Lung (tissue), 12 donors: ENCODE measurements around the gene SDC1. TPM values are rescaled to one million over a fixed set of nuclear protein-coding genes. Genes with fewer than 3 reads are reported as not detected.
A peak's percentile ranks its signal among the peaks of the same experiment; 100 is the strongest.

Experiments used
- ATAC-seq: fragments of 200-7000 bp; cut with Tn5 transposase; one replicate; pipeline ENCODE4 v1.9.1; 2020; ENCODE audit warnings: moderate number of reproducible peaks; ENCODE audit not compliant: insufficient read depth, low FRiP score
- DNase-seq, 3 donors: peaks; one replicate each; pipeline ENCODE4 v3.0.0-alpha.2; 2013 to 2017
- H3K27ac ChIP-seq, 2 donors: one replicate each; pipeline ENCODE4 v1.5.1; 2013; ENCODE audit warnings: mild to moderate bottlenecking in 2 of 2, moderate library complexity in 2 of 2, control low read depth in 1 of 2, inconsistent platforms in 1 of 2, low read depth in 1 of 2, low read length in 1 of 2
- H3K27me3 ChIP-seq, 3 donors: one replicate each; pipeline ENCODE4 v1.5.1; 2013; ENCODE audit warnings: low read length in 2 of 3; ENCODE audit not compliant: control insufficient read depth in 3 of 3, insufficient read depth in 3 of 3
- H3K36me3 ChIP-seq, 4 donors: one replicate each; pipeline ENCODE4 v1.5.1; 2013; ENCODE audit warnings: low read length in 4 of 4, mild to moderate bottlenecking in 1 of 4, moderate library complexity in 1 of 4; ENCODE audit not compliant: control insufficient read depth in 4 of 4, insufficient read depth in 4 of 4
- H3K4me1 ChIP-seq, 5 donors: one replicate each; pipeline ENCODE4 v1.5.1; 2013; ENCODE audit warnings: low read length in 5 of 5, mild to moderate bottlenecking in 2 of 5, moderate library complexity in 1 of 5; ENCODE audit not compliant: control insufficient read depth in 5 of 5, insufficient read depth in 5 of 5
- H3K4me3 ChIP-seq: one replicate; pipeline ENCODE4 v1.5.1; 2013; ENCODE audit warnings: mild to moderate bottlenecking, control low read depth, moderate library complexity
- H3K9ac ChIP-seq, 2 donors: one replicate each; pipeline ENCODE4 v1.5.1; 2013; ENCODE audit warnings: low read length in 2 of 2, control low read depth in 1 of 2; ENCODE audit not compliant: insufficient read depth in 1 of 2
- H3K9me3 ChIP-seq, 4 donors: one replicate each; pipeline ENCODE4 v1.5.1; 2013; ENCODE audit warnings: low read length in 3 of 4, mild to moderate bottlenecking in 1 of 4, moderate library complexity in 1 of 4; ENCODE audit not compliant: control insufficient read depth in 4 of 4, insufficient read depth in 3 of 4
- WGBS, 2 donors: extraction: QIAGEN DNeasy Blood & Tissue Kit; methylation state at CpG; one replicate each; pipeline ENCODE4 v1.1.7; 2013; 5-methylcytosine and 5-hydroxymethylcytosine counted together
- polyA plus RNA-seq, 2 donors: library from polyadenylated mRNA; stranded (reverse); fragments of 200-250 nt; gene quantifications; one replicate each; pipeline ENCODE4 v1.2.1, GENCODE V29; 2013
- total RNA-seq, 2 donors: library from RNA; depleted of rRNA in 1 of 2; stranded (reverse); fragments of >200 nt in 1 of 2; gene quantifications; one replicate each; pipeline ENCODE4 v1.2.1, GENCODE V29; 2014 to 2021
- TF ChIP-seq, protein P1 (sequence below): IDR thresholded peaks from 2 replicates; pipeline ENCODE4 v1.5.1; 2012; ENCODE audit warnings: mild to moderate bottlenecking; ENCODE audit errors: control extremely low read depth, extremely low read depth
- donor health status: control.
- donor health status: control.
- donor health status: Bipolar disorder and iron deficiency.
- donor health status: healthy.
- donor health status: DM: yes; HTN: yes; CAD: no.

The SDC1 gene
- total and polyA plus RNA-seq, 4 donors = 94.1 to 234 (median 173) TPM

DNA sequence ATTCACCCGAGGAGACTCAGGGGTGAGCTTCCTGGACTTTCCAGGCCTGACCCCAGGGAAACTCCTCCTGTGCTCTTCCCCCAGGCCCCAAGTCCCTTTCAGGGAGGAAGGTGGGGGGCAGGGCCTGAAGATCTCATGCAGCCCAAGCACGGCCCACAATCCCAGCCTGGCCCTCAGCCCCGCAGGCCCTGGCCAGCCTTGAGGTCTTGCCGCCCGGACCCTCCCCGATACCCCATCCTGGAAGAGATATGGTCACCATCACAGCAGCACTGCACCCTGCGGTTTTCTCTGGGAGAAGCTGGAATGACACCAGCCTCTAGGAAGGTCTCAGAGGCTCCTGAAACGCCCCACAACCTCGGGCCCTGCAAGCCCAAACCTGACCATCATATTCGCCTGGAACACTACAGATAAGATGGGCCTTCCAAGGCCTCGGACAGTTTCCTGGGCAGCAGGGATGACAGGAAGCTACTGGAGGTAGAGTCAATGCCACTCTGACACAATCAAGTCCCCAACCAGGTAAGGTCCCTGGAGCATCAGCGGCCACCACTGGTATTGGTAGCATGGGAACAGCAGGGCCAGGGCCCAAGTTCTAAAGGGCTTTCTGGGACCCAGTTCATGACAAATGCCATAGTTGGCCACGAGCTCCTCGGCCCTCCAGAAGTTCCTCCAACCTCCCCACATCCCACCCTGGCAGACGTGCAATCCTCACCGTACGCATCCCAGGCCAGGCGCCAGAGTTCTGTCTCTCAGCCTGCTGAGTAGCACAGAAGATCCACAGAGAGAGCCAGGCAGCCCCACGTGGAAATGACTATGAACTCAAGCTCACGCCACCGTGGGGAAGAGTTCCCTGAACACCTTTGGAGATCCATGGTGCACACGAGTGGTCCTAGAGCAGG, 8.6 kb downstream of the SDC1 start:
- TF ChIP-seq, protein P1, sequence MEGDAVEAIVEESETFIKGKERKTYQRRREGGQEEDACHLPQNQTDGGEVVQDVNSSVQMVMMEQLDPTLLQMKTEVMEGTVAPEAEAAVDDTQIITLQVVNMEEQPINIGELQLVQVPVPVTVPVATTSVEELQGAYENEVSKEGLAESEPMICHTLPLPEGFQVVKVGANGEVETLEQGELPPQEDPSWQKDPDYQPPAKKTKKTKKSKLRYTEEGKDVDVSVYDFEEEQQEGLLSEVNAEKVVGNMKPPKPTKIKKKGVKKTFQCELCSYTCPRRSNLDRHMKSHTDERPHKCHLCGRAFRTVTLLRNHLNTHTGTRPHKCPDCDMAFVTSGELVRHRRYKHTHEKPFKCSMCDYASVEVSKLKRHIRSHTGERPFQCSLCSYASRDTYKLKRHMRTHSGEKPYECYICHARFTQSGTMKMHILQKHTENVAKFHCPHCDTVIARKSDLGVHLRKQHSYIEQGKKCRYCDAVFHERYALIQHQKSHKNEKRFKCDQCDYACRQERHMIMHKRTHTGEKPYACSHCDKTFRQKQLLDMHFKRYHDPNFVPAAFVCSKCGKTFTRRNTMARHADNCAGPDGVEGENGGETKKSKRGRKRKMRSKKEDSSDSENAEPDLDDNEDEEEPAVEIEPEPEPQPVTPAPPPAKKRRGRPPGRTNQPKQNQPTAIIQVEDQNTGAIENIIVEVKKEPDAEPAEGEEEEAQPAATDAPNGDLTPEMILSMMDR = no peak
- DNase-seq = no peak
- Histone ChIP-seq H3K4me3 (no peak overlapping the region), H3K9me3 (no peaks in the 10 kb centered on the region), H3K27ac (peak overlapping the region in 1 of 2 donors; percentile 69), H3K9ac (no peak overlapping the region), H3K27me3 (no peaks in the 10 kb centered on the region), H3K36me3 (no peaks in the 10 kb centered on the region), H3K4me1 (peaks cover 0 to 22% (median 12%) of the 10 kb centered on the region in 5 donors)
- no peak for ATAC-seq
- WGBS, 2 donors = 87 to 88% methylated on average over 22 of the region's 22 CpGs

DNA sequence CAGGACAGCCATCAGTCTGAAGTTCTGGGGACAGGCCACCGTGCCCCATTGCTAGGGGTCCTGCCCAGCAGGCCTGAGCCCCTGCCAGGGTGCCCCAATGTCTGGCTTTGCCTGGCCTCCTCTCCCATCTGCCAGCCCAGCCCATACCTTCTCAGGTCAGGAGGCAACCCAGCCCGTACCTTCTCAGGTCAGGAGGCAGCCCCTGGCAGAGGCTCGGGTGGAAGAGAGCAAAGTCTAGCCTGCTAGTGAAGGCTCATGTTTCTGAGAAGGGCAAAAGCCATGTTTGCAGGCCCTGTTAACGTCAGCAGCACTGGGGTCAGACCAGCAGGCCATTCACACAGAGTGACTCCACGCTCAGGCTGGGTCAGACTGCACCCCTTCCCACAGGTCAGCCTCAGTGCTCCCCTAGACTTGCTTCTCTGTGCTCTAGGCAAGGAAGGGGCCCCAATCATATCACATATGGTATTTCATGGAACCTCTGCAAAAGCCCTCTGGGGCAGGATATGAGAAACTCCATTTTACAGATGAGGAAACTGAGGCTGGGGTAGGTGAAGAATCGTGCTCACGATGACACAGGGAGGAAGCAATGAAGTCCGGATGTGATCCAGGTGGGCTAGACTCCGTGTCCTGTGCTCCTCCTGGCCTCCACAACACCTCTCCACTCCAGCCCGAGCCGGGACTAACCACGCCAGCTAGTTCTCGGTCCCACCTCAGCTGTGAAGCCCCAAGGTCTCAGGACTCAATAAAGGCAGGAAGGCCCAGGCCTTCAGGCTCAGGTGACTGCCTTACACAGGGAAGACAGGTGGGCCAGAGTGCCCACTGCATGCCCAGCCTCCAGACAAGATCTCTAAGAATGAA, 9.5 kb downstream of the SDC1 start:
- no peak overlapping the region for H3K4me3 ChIP-seq
- no peak overlapping the region for H3K9ac ChIP-seq
- H3K4me1 ChIP-seq = peaks cover 0 to 22% (median 12%) of the 10 kb centered on the region in 5 donors
- H3K27me3 ChIP-seq = no peaks in the 10 kb centered on the region
- no peaks in the 10 kb centered on the region for H3K9me3 ChIP-seq
- 83 to 87% methylated on average over 13 of the region's 13 CpGs for WGBS, 2 donors
- no peak for DNase-seq
- H3K27ac ChIP-seq = peak overlapping the region in 1 of 2 donors; percentile 28
- ATAC-seq = no peak
- TF ChIP-seq, protein P1 = no peak
- no peaks in the 10 kb centered on the region for H3K36me3 ChIP-seq

DNA sequence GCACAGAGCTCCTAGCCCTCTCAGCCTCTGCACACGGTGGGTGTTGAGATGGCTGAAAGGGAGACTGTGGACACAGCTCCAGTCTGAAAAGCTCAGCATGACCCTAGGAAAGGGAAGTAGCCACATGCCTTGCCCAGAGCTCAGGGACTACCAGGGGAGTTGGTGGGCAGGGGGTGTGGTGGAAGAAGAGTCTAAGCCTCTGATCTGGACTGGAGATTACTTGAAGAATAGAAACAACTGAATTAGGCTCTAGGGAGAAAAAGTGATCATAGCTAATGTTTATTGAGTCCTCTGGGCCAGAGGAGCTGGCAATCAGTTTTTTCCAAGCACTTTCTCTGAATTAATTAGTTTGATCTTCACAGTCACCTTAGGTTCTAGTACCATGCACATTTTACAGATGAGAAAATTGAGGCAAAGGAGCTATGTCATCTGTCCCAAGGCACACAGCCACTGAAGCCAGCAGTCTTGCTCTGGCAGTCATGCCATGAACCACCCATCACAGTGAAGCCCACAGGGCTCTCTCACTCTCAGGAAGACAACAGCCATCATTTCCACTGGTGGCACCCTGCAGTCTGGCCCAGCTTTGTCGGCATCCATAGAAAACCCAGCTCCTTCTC, 10.3 kb downstream of the SDC1 start:
- Histone ChIP-seq H3K27ac (peak overlapping the region in 1 of 2 donors; percentile 48), H3K4me3 (no peak overlapping the region), H3K36me3 (no peaks in the 10 kb centered on the region), H3K9me3 (no peaks in the 10 kb centered on the region), H3K27me3 (no peaks in the 10 kb centered on the region), H3K9ac (no peak overlapping the region), H3K4me1 (peaks cover 0 to 22% (median 9%) of the 10 kb centered on the region in 5 donors)
- ATAC-seq (no peak), DNase-seq (no peak)
- WGBS, 2 donors = 76 to 80% methylated on average over 2 of the region's 2 CpGs
- TF ChIP-seq, protein P1 = no peak
